Iris pigment epithelial cell (primary cell): Measurements from ENCODE around the gene TMEM44.
A peak's percentile ranks its signal among the peaks of the same experiment; 100 is the strongest.
"Not testable (repeated sequence)": the region's sequence is repeated elsewhere in the genome, so short reads cannot be mapped to it uniquely, and the experiment has no call there.

ENCODE experiments used
- DNase-seq: peaks from one replicate; pipeline ENCODE4 v3.0.0-alpha.2; 2011; ENCODE audit warnings: low read depth

The TMEM44 gene

DNA sequence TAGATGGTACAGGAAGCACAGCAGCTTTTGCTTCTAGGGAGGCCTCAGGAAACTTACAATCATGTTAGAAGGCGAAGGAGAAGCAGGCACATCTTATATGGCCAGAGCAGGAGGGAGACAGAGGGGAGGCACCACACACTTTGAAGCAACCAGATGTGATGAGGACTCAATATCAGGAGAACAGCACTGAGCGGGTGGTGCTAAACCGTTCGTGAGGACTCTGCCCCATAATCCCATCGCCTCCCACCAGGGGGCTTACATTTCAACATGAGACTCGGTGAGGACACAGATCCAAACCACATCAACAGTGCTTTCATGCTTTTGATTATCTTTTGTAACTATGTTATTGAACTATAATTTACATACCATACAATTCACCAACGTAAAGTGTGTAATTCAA lies 7.6 kb upstream of the TMEM44 start:
- peak; percentile 27 for DNase-seq

DNA sequence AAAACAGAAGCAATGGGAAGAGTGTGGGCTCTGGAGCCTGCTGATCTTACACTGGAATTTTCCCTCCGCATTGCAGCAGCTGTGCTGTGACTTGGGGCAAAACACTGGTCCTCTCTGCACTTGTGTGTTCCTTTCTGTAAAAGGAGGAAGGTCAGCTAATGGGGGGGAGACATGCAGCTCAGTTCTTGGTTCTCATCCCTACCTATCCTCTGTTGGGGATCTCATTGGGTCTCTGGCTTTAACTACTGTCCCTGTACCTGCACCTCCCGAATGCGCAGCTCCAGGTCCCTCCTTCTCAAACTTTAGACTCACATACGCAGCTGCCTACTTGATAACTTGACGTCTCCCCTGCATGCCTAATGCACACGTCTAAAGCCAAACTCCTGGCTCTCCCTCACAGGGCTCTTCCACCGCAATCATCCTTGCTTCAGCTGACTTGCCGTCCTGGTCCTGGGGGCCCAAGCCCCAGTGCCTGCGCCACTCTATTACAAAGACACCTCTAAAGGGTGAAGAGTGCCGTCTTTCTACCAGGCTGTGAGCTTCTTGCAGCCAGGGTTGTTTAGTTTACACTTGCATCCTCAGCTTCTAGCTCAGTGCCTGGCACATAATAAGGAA lies 5.9 kb upstream of the TMEM44 start:
- no peak for DNase-seq

DNA sequence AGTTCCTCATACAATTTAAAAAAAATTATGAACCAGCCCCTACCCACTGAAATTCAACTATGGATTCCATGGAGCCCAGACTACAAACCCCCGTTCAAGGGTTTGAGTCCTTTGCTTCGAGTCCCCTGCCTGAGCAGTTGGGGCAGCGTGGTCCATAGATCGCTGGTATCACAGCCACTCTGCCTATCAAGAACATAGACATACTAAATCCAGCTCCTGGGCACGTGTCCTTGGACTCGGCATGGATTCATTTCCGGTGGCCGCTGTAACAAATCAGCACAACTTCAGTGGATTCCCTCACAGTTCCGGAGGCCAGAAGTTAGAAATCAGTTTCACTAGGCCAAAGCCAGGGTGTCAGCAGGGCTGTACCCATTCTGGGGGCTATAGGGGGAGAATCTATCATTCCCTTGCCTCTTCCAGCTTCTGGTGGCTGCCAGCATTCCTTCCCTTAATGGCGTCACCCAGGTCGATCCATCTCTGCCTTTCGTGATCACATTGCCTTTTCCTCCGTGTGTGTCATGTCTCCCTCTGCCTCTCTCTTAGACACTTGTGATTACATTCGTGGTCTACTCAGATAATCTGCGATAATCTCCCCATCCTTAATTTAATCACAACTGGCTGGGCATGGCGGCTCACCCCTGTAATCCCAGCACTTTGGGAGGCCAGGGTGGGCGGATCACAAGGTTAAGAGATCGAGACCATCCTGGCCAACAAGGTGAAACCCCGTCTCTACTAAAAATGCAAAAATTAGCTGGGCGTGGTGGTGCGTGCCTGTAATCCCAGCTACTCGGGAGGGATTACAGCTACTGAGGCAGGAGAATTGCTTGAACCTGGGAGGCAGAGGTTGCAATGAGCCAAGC lies 4.6 kb upstream of the TMEM44 start:
- no peak for DNase-seq

DNA sequence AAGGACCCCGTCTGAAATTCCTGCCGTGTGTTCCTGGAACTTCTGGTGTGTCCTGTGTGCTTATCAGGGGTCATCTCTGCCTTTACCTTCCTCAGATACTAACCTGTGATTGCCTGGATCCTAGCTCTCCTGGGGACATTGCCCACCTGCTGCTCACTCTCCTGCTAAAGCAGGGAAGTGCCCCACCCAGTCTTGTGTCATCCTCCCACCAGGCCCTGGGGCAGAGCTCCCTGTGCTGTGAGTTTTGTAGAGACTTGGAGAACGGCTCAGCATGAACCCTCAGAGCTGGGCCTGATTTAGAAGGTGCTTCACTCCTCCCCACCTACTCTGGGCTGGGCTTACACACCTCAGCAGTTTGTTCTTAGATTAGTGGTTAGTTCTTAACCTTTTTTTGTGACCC lies 3.8 kb upstream of the TMEM44 start:
- DNase-seq = peak; percentile 28

DNA sequence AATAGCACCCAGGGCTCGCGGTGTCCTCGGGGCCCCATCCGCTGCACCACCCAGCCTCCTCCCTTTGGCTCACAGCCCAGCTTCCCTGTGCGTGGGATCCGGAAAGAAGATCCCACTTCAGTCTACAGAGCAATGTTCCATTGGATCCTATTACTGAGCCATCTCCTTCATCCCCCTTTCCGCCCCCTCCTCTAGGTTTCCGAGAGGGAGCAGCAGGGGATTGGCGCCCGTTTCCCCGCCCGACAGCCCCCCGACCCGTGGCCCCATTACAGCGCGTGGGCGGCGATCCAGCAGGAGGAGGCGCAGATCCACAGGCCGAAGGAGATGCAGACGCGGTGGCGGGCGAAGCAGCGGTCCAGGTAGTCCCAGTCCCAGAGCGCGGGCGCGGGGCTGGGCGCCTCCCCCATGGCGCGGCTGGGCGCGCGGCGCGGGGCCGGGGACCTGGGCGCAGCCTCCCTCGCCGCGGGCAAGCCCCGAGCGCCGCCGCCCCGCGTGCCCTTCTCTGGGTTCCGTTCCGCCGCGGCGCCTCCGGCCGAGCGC lies 340 bp downstream of the TMEM44 start:
- DNase-seq = peak; percentile 38

DNA sequence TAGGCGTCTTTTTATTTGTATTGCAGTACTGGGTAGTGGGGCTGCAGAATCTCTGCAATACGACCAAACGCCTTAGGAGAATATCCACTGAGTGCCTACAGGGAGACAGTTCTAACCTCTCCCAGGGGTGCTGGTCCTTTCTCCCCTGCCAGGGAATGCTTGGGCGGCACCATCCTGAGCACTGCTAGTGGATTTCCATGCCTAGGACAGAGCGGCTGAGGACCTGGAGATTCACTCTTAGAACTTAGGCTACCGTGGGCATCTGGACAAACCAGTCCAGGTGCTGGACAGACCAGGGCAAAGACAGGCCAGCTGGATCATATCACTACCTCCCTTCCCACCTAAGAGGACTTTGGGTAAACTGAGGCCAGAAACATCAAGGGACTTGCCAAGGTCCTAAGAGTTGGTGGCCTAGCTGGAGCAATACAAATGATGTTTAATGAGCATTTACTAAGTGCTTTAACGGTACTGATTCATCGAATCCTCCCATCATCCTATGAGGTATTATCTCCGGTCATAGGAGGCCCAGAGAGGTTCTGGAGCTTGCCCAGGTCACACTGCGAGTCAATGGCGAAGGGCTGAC lies 902 bp downstream of the TMEM44 start:
- no peak for DNase-seq

DNA sequence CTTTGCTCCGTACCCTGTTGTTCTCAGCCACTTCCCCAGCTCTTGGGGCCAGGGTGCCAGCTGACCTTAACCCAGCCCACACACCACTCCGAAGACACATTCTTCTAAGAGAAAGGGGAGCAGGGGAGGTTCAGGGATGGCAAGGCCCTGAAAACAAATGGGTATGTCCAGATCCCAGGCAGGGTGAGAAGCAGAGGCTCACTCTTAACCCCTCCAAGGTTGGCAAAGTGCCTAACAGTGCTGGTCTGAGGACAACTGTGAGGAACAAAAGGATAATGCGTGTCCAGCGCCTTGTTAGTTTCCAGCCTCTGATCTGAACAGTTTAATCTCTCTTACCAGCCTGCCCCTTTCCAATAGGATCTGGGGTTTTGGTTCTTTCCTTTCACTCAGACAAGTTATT lies 1.5 kb downstream of the TMEM44 start:
- DNase-seq = no peak

DNA sequence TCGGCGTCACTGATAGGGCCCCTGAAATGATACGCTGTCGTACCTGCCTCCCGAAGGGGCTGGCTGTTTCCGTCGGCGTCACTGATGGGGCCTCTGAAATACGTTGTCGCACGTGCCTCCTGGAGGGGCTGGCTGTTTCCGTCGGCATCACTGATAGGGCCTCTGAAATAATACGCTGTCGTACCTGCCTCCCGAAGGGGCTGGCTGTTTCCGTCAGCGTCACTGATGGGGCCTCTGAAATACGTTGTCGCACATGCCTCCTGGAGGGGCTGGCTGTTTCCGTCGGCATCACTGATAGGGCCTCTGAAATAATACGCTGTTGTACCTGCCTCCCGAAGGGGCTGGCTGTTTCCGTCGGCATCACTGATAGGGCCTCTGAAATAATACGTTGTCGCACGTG lies 2.5 kb downstream of the TMEM44 start:
- not testable (repeated sequence) for DNase-seq

DNA sequence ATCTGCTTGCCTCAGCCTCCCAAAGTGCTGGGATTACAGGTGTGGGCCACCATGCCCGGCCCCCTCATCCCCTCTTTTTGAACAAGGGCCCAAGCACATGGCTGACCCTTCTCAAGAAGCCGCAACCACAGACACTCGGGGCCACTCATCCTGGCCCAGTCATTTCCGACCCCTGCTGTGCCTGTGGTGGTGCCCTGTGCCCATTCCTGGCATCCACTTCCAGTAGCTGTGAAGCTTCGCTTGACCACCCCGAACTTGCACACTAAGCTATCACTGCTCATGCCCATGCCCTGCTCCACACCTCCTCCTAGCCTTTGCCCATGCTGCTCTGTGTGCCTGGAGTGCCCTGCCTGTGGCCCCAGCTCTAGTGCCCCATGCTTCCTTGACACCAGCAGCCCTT lies 8.3 kb downstream of the TMEM44 start:
- no peak for DNase-seq

DNA sequence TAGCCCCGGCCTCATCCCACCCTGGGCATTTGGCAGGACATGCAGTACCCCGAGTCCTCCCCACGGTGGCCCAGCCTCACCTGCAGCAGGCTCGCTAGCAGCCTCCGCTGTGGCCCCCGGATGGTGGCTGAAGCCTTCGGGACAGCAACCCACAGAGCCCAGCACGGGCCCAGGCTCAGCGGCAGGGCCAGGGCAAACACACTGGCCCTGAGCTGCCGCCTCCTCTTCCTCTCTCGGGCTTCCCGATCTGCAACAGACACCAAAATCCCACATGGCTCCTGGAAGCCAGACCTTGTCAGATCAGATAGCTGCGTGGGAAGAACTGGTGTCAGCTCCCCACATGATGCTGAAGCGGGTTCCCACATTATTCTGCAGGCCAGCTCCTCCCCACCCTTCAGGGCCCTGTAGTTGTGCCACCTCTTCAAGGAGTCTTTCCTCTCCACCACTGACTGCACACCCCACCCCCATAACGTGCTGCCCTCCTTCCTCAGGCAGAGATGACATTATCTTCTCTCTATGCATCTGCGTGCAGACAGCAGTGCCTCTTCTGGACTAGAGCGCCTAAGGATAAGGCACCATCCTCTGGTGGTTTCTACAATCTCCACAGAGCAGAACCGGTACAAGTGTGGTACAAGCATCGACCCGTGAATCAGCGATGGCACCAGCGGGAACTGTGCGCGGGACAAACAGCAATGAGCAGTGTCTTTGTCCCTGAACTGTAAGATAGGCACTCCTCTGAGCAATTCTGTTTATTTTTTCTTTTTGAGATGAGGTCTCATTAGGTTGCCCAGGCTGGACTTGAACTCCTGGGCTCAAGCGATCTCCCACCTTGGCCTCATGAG lies 9.5 kb downstream of the TMEM44 start:
- no peak for DNase-seq

DNA sequence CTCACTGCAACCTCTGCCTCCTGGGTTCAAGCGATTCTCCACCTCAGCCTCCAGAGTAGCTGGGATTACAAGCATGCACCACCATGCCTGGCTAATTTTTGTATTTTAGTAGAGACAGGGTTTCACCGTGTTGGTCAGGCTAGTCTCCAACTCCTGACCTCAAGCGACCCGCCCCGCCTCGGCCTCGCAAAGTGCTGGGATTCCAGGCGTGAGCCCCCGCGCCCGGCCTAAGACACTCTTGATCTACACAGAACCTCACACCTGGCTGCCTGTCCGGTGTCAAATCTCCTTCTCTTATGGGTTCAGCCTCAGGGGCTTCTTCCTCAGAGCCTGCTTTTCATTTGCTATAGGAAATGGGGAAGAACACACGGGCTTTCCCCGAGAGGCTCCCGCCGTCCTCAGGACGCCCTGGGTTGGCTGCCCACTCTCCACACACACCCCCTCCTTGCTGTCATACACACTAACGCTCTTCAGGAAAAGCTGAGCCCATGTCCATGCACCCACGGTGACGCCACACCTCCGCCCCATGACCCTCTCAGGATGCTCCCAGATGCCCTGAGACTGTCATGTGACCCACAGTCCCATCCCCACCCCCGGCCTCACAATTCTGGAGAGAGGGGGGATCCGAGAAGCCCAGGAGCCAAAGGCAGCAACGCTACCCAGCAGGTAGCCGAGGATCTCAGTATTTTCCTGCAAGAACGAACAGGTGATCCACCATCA lies 10.4 kb downstream of the TMEM44 start:
- DNase-seq = no peak

DNA sequence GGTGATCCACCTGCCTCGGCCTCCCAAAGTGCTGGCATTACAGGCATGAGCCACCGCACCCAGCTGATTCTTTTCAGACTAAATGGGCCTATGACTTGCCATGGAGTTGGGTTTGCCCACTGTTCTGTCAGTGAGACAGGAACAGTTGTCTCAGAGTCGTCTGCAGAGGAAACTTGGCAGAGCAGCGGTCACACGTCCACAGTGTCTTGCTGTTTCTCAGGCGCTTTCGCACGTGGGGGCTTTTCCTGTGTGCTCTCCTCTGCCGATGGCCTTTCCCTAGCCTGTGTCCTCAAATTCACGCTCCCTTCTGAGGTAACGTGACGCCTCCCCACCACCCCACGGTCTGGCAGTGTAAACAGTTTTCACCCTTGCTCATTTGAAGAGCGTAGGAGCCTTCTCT lies 11.3 kb downstream of the TMEM44 start:
- no peak for DNase-seq

DNA sequence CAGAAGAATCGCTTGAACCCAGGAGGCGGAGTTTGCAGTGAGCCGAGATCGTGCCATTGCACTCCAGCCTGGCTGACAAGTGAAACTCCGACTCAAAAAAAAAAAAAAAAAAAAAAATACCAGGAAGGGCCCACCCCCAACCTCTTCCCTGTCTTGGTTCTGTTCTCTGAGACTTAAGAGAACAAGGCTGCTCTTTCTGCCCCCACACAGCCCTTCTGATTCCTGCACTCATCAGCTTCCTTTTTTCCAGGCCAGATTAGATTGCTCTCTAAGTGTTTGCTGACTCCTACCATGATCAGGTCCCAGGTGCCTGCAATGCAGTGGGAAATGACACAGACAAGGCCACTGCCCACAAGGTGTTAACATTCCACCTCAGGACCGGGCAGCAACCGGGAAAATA lies 13.0 kb downstream of the TMEM44 start:
- no peak for DNase-seq

DNA sequence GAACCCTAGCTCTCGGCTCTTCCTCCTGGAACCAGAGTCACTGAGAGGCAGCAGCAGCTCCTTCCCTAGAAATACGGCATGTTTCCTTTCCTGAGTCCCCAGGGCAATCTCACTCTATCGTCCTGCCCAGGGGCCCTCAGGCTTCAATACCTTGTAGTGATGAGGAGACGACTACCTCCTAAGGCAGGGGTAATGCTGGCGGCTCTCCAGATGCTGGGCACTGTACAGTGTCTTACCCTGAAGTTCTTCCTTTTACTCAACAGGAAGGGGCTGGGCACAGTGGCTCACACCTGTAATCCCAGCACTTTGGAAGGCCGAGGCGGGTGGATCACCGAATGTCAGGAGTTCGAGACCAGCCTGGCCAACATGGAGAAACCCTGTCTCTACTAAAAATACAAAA lies 13.5 kb downstream of the TMEM44 start:
- DNase-seq = no peak

DNA sequence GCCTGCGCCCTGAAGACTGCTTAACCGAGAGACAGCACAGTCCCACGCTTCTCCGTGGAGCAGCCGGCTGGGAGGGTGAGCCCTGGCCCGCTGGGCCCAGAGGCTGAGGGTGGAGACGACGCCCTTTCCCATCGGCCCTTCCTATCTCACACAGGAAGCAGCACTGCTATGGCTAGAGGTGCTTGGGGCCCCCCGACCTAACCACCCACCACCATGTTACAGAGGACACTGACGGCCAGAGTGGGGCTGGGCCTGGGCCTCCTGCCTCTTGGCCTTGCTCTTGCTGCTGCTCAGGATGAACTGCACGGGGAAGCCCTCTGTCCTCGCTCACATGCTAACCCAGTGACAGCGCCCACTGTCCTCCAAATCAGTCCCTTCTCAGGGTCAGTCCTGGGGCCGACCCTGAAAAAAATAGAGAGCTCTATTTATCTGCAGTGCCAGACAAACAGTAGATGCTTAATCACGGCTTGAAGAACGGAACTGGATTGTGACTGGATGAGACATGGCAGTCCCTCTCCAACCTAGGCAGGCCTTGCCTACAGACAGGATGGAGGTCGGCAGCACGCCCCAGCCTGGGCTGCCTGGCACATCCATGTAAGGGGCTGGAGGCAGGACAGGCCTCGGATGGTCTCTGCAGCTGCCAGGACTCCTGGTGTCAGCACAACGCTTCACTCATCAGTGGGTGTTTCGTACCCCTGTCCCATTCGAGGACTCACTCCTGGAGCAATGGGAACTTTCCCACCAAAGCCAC lies 14.2 kb downstream of the TMEM44 start:
- DNase-seq = no peak

DNA sequence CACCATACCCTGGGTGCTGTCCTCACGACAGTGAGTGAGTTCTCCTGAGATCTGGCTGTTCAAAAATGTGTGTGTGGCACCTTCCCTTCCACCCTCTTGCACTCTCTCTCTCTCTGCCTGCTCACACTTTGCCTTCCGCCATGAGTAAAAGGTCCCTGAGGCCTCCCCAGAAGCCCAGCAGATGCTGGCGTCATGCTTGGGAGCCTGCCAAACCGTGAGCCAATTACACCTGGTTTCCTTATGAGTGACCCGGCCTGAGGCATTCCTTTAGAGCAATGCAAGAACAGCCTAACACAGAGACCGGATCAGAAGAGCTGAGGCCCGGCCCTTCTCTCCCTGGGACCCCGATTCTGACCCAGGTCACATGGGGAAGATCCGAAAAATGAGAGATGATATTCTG lies 15.4 kb downstream of the TMEM44 start:
- DNase-seq = peak; percentile 84

DNA sequence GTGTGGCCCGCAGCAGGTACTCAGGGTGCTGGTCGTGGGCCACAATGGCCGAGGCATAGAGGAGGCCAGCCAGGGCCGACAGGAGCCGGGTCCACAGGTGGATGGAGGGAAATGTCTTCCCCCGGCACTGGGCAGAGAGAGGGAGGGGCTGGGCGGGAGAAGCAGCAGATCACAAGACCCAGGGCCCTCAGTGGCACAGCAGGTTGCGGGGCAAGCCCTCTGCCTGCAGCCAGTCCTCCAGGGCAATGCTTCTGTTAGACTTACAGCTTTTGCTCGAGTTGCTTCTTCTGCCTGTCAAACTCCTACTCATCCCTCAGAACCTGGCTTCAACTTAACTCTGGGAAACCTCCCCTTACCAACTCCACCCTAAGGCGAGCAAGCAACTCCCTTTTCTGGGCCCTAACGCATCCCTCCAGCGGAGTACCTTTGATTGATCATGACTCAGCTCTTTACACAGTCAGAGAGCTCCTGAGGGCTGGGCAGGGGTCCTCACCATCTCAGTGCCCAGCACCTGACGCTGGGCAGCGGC lies 16.0 kb downstream of the TMEM44 start:
- no peak for DNase-seq

DNA sequence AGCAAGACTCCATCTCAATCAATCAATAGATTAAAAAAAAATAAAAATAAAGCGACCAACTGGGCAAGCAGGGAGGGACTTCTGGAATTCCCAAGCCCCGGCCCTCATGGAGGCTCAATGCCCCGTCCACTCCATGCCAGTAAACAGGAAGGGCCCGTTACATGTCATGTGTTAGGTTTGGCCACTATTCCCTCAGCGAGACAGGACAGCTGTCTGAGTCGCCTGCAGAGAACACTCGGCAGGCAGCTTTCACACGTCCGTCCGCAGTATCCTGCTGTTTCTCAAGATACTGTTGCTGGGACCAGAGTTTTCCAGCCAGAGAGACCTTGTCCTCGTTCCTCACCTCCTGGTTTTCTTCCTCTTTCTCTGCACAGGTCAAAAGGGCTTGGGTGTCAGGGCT lies 18.0 kb downstream of the TMEM44 start:
- no peak for DNase-seq

DNA sequence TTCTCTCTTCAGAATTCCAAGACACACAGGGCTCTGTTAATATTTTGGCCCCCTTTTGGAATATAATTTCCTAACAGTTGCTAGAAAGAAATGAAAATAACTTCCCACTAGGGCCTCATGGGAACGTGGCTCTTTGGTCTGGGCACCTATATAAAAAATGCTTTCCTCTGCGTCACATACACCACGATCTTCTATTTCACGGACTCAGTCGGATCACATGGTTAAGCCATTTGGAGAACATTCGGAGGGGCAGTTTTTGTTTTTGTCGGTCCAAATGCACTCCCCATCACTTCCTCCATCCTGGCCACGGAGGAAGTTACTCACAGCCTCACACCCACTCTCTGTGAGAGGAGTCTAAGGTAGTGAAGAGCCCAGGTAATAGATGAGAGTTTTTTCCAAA lies 21.0 kb downstream of the TMEM44 start:
- no peak for DNase-seq

DNA sequence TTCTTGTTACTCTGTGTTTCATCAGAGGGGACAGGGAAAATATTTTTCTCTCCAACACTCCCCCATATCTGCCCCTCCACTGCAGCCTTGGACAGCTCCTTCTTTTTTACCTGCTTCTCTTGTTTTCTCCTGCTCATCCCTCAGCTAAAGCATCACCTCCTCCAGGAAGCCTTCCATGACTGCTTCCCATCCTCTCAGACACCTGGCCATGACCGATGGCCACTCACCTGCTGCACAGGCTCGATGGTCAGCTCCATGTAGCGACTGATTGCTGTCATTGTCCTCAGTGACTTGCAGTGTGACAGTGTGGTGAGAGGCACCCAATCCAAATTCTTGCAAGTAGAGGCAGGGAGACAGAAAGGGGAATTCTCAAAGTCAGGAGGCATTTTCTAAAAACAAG lies 22.5 kb downstream of the TMEM44 start:
- DNase-seq = no peak

DNA sequence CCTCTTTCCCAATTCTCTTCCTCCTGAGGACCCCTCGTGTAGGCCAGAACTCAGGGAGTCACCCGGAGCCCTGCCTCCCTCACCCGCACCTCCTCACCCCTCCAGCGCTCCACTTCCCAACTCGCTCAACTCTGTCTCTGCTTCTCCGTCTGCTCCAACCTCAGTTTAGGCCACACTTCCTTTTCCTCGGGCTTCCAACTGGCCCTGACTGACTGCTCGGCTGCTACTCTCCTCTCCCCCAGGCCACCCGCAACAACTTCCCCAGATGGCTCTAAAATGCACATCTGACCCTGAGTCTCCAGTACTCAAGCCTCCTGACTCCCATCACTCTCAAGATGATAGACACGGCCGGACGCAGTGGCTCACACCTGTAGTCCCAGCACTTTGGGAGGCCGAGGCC lies 23.6 kb downstream of the TMEM44 start:
- DNase-seq = no peak
